Upper lobe of left lung (tissue), 4 donors: ENCODE data around the gene CDY2A.
"Not testable (repeated sequence)": the region's sequence is repeated elsewhere in the genome, so short reads cannot be mapped to it uniquely, and the experiment has no call there.

Experiments
- CTCF ChIP-seq, 6 experiments: fragments of 450-650 bp in 4 of 6; fragments of 200-600 bp in 2 of 6; sonication (generic) in 2 of 6; IDR thresholded peaks; one replicate each; pipeline ENCODE4 v1.5.1; 2016 to 2019; ENCODE audit warnings: antibody characterized with exemption in 6 of 6
- POLR2A ChIP-seq, 4 donors: fragments of 450-650 bp; IDR thresholded peaks; one replicate each; pipeline ENCODE4 v1.5.1; 2016 to 2017; ENCODE audit warnings: antibody characterized with exemption in 4 of 4, mild to moderate bottlenecking in 2 of 4

- not testable (repeated sequence) for TF ChIP-seq POLR2A, CTCF (IDR thresholded peaks at IDR 0.05)
Measured at GRCh38 chrY:18044990-18045389, 19.4 kb downstream of the CDY2A start.
